Measurements from ENCODE around the gene EML1. TPM values are rescaled to one million over a fixed set of nuclear protein-coding genes. Genes with fewer than 3 reads are reported as not detected.
A peak's percentile ranks its signal among the peaks of the same experiment; 100 is the strongest.

EML1 gene
- total RNA-seq, 3 donors from 2014 or later = 0.86 to 2.4 (median 1.3) TPM

- Mint-ChIP-seq H3K9me3 (no peaks in the 10 kb centered on the region), H3K27me3 (ENCODE audit: low read depth) (peaks cover 12% of the 10 kb centered on the region), H3K4me3 (no peak overlapping the region), H3K4me1 (ENCODE audit: low read depth) (no peaks in the 10 kb centered on the region), H3K36me3 (ENCODE audit: insufficient read depth) (no peaks in the 10 kb centered on the region)
- no peak for ATAC-seq
- no peak for DNase-seq
Observed at GRCh38 chr14:99812892-99813291, 19.7 kb downstream of the EML1 start.

- H3K9me3 Mint-ChIP-seq = no peaks in the 10 kb centered on the region
- peaks cover 5% of the 10 kb centered on the region for H3K4me1 Mint-ChIP-seq (ENCODE audit: low read depth)
- H3K27me3 Mint-ChIP-seq (ENCODE audit: low read depth) = peaks cover 20% of the 10 kb centered on the region
- H3K4me3 Mint-ChIP-seq = no peak overlapping the region
- ATAC-seq (no peak), DNase-seq (no peak)
- no peaks in the 10 kb centered on the region for H3K36me3 Mint-ChIP-seq (ENCODE audit: insufficient read depth)
Observed at GRCh38 chr14:99815696-99816095, 22.5 kb downstream of the EML1 start.

GRCh38 chr14:99816217-99816616, 23.0 kb downstream of the EML1 start:
- H3K9me3 Mint-ChIP-seq = no peaks in the 10 kb centered on the region
- ATAC-seq (no peak), DNase-seq (no peak)
- H3K27me3 Mint-ChIP-seq (ENCODE audit: low read depth) = peaks cover 21% of the 10 kb centered on the region
- H3K4me3 Mint-ChIP-seq = no peak overlapping the region
- H3K4me1 Mint-ChIP-seq (ENCODE audit: low read depth) = peaks cover 5% of the 10 kb centered on the region
- H3K36me3 Mint-ChIP-seq (ENCODE audit: insufficient read depth) = no peaks in the 10 kb centered on the region

- peaks cover 23% of the 10 kb centered on the region for H3K27me3 Mint-ChIP-seq (ENCODE audit: low read depth)
- DNase-seq (no peak), ATAC-seq (no peak)
- no peaks in the 10 kb centered on the region for H3K9me3 Mint-ChIP-seq
- H3K4me3 Mint-ChIP-seq = no peak overlapping the region
- H3K4me1 Mint-ChIP-seq (ENCODE audit: low read depth) = peaks cover 8% of the 10 kb centered on the region
- H3K36me3 Mint-ChIP-seq (ENCODE audit: insufficient read depth) = no peaks in the 10 kb centered on the region
Observed at GRCh38 chr14:99816642-99817041, 23.4 kb downstream of the EML1 start.

- peaks cover 28% of the 10 kb centered on the region for H3K27me3 Mint-ChIP-seq (ENCODE audit: low read depth)
Observed at GRCh38 chr14:99817331-99817730, 24.1 kb downstream of the EML1 start.

GRCh38 chr14:99818503-99819036, 25.4 kb downstream of the EML1 start:
- ATAC-seq (no peak), DNase-seq (no peak)
- Mint-ChIP-seq H3K4me3 (no peak overlapping the region), H3K27me3 (ENCODE audit: low read depth) (peaks cover 36% of the 10 kb centered on the region), H3K36me3 (ENCODE audit: insufficient read depth) (no peaks in the 10 kb centered on the region), H3K9me3 (no peaks in the 10 kb centered on the region), H3K4me1 (ENCODE audit: low read depth) (peaks cover 20% of the 10 kb centered on the region)

More at GRCh38 chr14:99817331-99817730, 24.1 kb downstream of the EML1 start:
- H3K4me1 Mint-ChIP-seq (ENCODE audit: low read depth) = peaks cover 15% of the 10 kb centered on the region
- ATAC-seq (no peak), DNase-seq (no peak)
- H3K36me3 Mint-ChIP-seq (ENCODE audit: insufficient read depth) = no peaks in the 10 kb centered on the region
- H3K4me3 Mint-ChIP-seq = no peak overlapping the region
- H3K9me3 Mint-ChIP-seq = no peaks in the 10 kb centered on the region

GRCh38 chr14:99819514-99819913, 26.3 kb downstream of the EML1 start:
- Mint-ChIP-seq H3K27me3 (ENCODE audit: low read depth) (peaks cover 39% of the 10 kb centered on the region), H3K36me3 (ENCODE audit: insufficient read depth) (no peaks in the 10 kb centered on the region), H3K9me3 (no peaks in the 10 kb centered on the region), H3K4me3 (peak overlapping the region; percentile 32), H3K4me1 (ENCODE audit: low read depth) (peaks cover 20% of the 10 kb centered on the region)
- ATAC-seq = peak; percentile 49 to 64
- no peak for DNase-seq

GRCh38 chr14:99820702-99821331, 27.6 kb downstream of the EML1 start:
- H3K27me3 Mint-ChIP-seq (ENCODE audit: low read depth) = peaks cover 43% of the 10 kb centered on the region
- peaks cover 20% of the 10 kb centered on the region for H3K4me1 Mint-ChIP-seq (ENCODE audit: low read depth)

GRCh38 chr14:99821519-99822508, 28.6 kb downstream of the EML1 start:
- DNase-seq = no peak
- Mint-ChIP-seq H3K9me3 (no peaks in the 10 kb centered on the region), H3K36me3 (ENCODE audit: insufficient read depth) (no peaks in the 10 kb centered on the region), H3K27me3 (ENCODE audit: low read depth) (peaks cover 43% of the 10 kb centered on the region), H3K4me1 (ENCODE audit: low read depth) (peaks cover 20% of the 10 kb centered on the region), H3K4me3 (no peak overlapping the region)
- ATAC-seq = peak; percentile 36 to 60

More at GRCh38 chr14:99820702-99821331, 27.6 kb downstream of the EML1 start:
- Mint-ChIP-seq H3K36me3 (ENCODE audit: insufficient read depth) (no peaks in the 10 kb centered on the region), H3K4me3 (no peak overlapping the region), H3K9me3 (no peaks in the 10 kb centered on the region)
- ATAC-seq = no peak
- DNase-seq = no peak

- Mint-ChIP-seq H3K36me3 (ENCODE audit: insufficient read depth) (no peaks in the 10 kb centered on the region), H3K9me3 (no peaks in the 10 kb centered on the region), H3K27me3 (ENCODE audit: low read depth) (peaks cover 41% of the 10 kb centered on the region), H3K4me3 (no peak overlapping the region), H3K4me1 (ENCODE audit: low read depth) (peaks cover 20% of the 10 kb centered on the region)
- no peak for DNase-seq
- ATAC-seq = no peak
Observed at GRCh38 chr14:99822800-99823455, 29.7 kb downstream of the EML1 start.

- Mint-ChIP-seq H3K9me3 (no peaks in the 10 kb centered on the region), H3K27me3 (ENCODE audit: low read depth) (peaks cover 39% of the 10 kb centered on the region), H3K36me3 (ENCODE audit: insufficient read depth) (no peaks in the 10 kb centered on the region), H3K4me1 (ENCODE audit: low read depth) (peaks cover 16% of the 10 kb centered on the region), H3K4me3 (no peak overlapping the region)
- no peak for ATAC-seq
- DNase-seq = no peak
Observed at GRCh38 chr14:99824776-99825175, 31.6 kb downstream of the EML1 start.

GRCh38 chr14:99829450-99829849, 36.2 kb downstream of the EML1 start:
- no peak for DNase-seq
- Mint-ChIP-seq H3K36me3 (ENCODE audit: insufficient read depth) (no peaks in the 10 kb centered on the region), H3K4me1 (ENCODE audit: low read depth) (no peaks in the 10 kb centered on the region), H3K4me3 (no peak overlapping the region), H3K9me3 (no peaks in the 10 kb centered on the region), H3K27me3 (ENCODE audit: low read depth) (peaks cover 46% of the 10 kb centered on the region)
- no peak for ATAC-seq

GRCh38 chr14:99831303-99831702, 38.1 kb downstream of the EML1 start:
- Mint-ChIP-seq H3K36me3 (ENCODE audit: insufficient read depth) (no peaks in the 10 kb centered on the region), H3K27me3 (ENCODE audit: low read depth) (peaks cover 50% of the 10 kb centered on the region), H3K4me1 (ENCODE audit: low read depth) (no peaks in the 10 kb centered on the region), H3K4me3 (no peak overlapping the region), H3K9me3 (no peaks in the 10 kb centered on the region)
- ATAC-seq (no peak), DNase-seq (no peak)

All from activated T-cell treated with anti-CD3 and anti-CD28 coated beads, Interleukin-2, amount 50 U/mL, for 4 hours (primary cell).